ENCODE data around the gene TMOD4. TPM values are rescaled to one million over a fixed set of nuclear protein-coding genes. Genes with fewer than 3 reads are reported as not detected.
A peak's percentile ranks its signal among the peaks of the same experiment; 100 is the strongest.

Gene TMOD4
- total RNA-seq, 4 donors from 2014 or later = 1.5 to 1.6 TPM; not detected in 2

DNA sequence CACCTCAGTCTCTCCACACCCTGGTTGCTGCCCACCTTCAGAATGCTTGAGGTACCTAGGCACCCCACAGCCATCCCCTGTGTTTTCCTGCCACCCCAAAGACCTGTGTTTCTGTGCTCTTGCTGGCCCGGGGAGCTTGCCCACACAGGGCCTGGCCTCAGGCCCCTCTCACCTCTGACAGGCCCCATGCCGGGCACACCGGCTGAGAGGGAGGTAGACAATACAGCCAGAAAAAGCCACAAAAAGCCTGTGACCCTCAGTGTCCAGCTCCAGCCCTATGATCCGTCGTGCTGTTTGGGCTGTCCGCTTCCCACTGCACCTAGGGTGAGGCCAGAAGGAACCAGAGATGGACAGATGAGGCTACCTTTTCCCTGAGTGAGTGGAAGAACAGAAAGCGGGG is 40.8 kb downstream of the TMOD4 start:
- intact Hi-C loops (cut with DNase I) = no loop called here
- Histone ChIP-seq H3K27ac (replicated peaks in 1 of 4) (no peak overlapping the region), H3K4me1 (peaks cover 0 to 30% (median 22%) of the 10 kb centered on the region in 4 donors), H3K4me3 (no peak overlapping the region), H3K36me3 (peaks cover 0 to 66% (median 56%) of the 10 kb centered on the region in 4 donors), H3K27me3 (no peaks in the 10 kb centered on the region), H3K9me3 (no peaks in the 10 kb centered on the region)
- TF ChIP-seq POLR2A (IDR thresholded peaks at IDR 0.05; ENCODE audit: low read depth) (no peak), POLR2AphosphoS5 (IDR thresholded peaks at IDR 0.05) (no peak)
- TF ChIP-seq, protein P1, sequence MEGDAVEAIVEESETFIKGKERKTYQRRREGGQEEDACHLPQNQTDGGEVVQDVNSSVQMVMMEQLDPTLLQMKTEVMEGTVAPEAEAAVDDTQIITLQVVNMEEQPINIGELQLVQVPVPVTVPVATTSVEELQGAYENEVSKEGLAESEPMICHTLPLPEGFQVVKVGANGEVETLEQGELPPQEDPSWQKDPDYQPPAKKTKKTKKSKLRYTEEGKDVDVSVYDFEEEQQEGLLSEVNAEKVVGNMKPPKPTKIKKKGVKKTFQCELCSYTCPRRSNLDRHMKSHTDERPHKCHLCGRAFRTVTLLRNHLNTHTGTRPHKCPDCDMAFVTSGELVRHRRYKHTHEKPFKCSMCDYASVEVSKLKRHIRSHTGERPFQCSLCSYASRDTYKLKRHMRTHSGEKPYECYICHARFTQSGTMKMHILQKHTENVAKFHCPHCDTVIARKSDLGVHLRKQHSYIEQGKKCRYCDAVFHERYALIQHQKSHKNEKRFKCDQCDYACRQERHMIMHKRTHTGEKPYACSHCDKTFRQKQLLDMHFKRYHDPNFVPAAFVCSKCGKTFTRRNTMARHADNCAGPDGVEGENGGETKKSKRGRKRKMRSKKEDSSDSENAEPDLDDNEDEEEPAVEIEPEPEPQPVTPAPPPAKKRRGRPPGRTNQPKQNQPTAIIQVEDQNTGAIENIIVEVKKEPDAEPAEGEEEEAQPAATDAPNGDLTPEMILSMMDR (IDR thresholded peaks at IDR 0.05) = no peak
- WGBS = 97% methylated on average over 7 of the region's 7 CpGs
- DNase-seq (ENCODE audit: extremely low spot score) = no peak

DNA sequence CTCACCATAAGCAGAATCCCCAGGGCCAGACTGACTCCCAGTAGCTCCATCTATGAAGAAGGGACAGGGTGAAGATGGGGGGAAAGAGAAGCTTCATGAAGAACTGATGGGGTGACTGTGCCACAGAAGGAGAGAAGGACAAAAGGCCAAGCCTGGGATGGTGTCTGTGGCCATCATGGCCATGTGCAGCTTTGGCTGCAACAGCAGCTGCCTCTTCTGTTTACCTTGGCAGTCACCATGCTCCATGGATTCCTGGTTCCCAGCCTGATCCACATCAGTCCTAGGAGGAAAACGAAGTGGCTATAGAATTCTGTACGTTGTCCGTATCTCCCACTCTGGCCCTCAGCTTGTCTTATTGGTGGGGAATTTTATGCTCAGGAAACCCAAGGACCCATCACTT is 41.4 kb downstream of the TMOD4 start:
- intact Hi-C loops (cut with DNase I) = no loop called here
- H3K36me3 ChIP-seq = peaks cover 0 to 60% (median 50%) of the 10 kb centered on the region in 4 donors
- H3K27me3 ChIP-seq = no peaks in the 10 kb centered on the region
- WGBS = 61% methylated on average over 3 of the region's 3 CpGs
- no peak for DNase-seq (ENCODE audit: extremely low spot score)
- H3K27ac ChIP-seq (replicated peaks in 1 of 4) = no peak overlapping the region
- H3K9me3 ChIP-seq = no peaks in the 10 kb centered on the region
- H3K4me1 ChIP-seq = peaks cover 0 to 30% (median 22%) of the 10 kb centered on the region in 4 donors
- no peak overlapping the region for H3K4me3 ChIP-seq
- no peak for TF ChIP-seq POLR2A (IDR thresholded peaks at IDR 0.05; ENCODE audit: low read depth)
- TF ChIP-seq EP300 (IDR thresholded peaks at IDR 0.05) = no peak
- TF ChIP-seq, protein P1 (IDR thresholded peaks at IDR 0.05) = no peak
- TF ChIP-seq POLR2AphosphoS5 (IDR thresholded peaks at IDR 0.05) = no peak

DNA sequence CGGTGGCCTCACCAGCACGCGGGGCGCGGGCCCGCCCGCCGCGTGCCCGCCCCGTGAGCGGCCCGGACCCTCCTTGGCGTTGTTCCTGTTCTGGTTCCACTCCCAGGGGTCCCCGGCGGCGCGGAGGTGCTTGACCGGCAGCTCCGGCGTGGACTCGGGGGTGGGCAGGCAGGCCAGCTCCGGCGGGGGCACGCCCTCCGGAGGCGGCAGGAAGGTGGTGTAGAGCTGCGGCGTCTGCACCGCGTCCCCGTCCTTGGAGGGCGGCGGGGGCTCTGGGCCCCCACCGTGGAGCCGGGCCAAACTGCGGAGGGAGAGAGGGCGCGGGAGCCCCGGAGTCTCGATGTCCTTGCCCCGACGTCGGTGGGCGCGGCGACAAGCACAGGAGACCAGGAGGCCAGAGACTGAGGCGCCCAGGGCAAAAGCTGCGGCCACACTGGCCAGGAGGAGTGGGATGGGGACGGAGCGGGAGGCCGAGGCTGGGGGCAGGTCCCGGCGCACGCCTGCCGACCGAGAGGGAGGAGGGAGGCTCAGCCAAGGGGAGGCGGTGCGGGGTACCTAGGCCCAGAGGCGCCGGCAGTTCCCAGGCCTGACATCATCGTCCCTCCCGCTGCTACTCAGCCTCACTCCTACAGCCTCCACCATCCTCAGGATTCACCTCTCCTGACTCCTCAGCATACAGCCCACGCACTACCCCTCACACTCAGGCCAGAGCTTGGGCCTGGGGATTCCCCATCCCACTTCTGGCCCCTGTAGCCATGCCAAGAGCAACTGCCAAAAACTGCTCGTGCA is 42.6 kb downstream of the TMOD4 start:
- Histone ChIP-seq H3K9me3 (no peaks in the 10 kb centered on the region), H3K27me3 (no peaks in the 10 kb centered on the region), H3K4me1 (peaks cover 0 to 30% (median 22%) of the 10 kb centered on the region in 4 donors), H3K36me3 (peaks cover 0 to 52% (median 40%) of the 10 kb centered on the region in 4 donors), H3K4me3 (no peak overlapping the region), H3K27ac (replicated peaks in 1 of 4) (peak overlapping the region in 1 of 4 donors; percentile 71)
- intact Hi-C loops (cut with DNase I) = no loop called here
- TF ChIP-seq, protein P1 (IDR thresholded peaks at IDR 0.05) = no peak
- no peak for TF ChIP-seq POLR2A (IDR thresholded peaks at IDR 0.05; ENCODE audit: low read depth)
- TF ChIP-seq POLR2AphosphoS5 (IDR thresholded peaks at IDR 0.05) = no peak
- no peak for TF ChIP-seq EP300 (IDR thresholded peaks at IDR 0.05)
- no peak for DNase-seq (ENCODE audit: extremely low spot score)
- WGBS = 75% methylated on average over 48 of the region's 65 CpGs

DNA sequence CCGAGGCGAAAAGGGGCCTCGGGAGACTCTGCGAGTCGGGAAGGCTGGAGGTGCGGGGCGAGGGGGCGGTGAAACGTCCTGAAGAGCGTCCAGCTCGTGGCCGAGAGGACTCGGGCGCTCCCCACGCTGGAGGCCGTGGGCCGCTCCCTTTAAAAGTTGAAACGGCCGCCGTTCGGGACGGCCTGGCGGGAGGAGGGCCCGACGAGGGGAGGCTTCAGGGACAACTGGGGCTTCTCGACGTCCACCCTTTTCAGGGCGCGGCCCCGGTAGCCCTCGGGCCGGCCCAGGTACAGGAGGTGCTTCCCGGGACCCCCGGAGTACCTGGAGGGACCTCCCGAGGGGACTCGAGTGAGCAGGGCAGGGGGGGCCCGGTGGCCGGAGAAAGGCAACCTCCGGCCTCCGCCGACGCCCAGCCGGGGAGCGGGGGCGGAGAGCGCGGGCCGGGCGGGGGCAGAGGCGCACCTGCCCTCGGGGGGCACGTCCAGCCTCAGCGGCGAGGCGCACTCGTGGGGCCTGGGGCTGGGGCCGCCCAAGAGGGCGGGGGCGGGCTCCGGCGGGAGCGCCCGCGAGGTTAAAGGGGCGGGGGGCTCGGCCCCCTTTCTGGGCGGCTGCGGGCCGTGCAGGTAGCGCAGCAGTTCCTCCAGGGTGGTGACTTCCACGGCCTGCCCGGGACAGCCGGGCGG is 43.3 kb downstream of the TMOD4 start:
- intact Hi-C loops (cut with DNase I) = no loop called here
- H3K4me1 ChIP-seq = peaks cover 0 to 30% (median 22%) of the 10 kb centered on the region in 4 donors
- no peak for DNase-seq (ENCODE audit: extremely low spot score)
- peak overlapping the region; percentile 48 to 61 (median 52) for H3K4me3 ChIP-seq
- TF ChIP-seq EP300 (IDR thresholded peaks at IDR 0.05) (no peak), POLR2AphosphoS5 (IDR thresholded peaks at IDR 0.05) (no peak), POLR2A (IDR thresholded peaks at IDR 0.05; ENCODE audit: low read depth) (no peak)
- TF ChIP-seq, protein P1 (IDR thresholded peaks at IDR 0.05) = no peak
- peak overlapping the region; percentile 71 to 81 (median 74) for H3K27ac ChIP-seq (replicated peaks in 1 of 4)
- 73% methylated on average over 34 of the region's 74 CpGs for WGBS
- H3K9me3 ChIP-seq = no peaks in the 10 kb centered on the region
- peaks cover 0 to 44% (median 33%) of the 10 kb centered on the region in 4 donors for H3K36me3 ChIP-seq
- no peaks in the 10 kb centered on the region for H3K27me3 ChIP-seq
